Measurements from ENCODE around the gene SV2A. TPM values are rescaled to one million over a fixed set of nuclear protein-coding genes. Genes with fewer than 3 reads are reported as not detected.
"Not testable (repeated sequence)": the region's sequence is repeated elsewhere in the genome, so short reads cannot be mapped to it uniquely, and the experiment has no call there.

The SV2A gene, protein sequence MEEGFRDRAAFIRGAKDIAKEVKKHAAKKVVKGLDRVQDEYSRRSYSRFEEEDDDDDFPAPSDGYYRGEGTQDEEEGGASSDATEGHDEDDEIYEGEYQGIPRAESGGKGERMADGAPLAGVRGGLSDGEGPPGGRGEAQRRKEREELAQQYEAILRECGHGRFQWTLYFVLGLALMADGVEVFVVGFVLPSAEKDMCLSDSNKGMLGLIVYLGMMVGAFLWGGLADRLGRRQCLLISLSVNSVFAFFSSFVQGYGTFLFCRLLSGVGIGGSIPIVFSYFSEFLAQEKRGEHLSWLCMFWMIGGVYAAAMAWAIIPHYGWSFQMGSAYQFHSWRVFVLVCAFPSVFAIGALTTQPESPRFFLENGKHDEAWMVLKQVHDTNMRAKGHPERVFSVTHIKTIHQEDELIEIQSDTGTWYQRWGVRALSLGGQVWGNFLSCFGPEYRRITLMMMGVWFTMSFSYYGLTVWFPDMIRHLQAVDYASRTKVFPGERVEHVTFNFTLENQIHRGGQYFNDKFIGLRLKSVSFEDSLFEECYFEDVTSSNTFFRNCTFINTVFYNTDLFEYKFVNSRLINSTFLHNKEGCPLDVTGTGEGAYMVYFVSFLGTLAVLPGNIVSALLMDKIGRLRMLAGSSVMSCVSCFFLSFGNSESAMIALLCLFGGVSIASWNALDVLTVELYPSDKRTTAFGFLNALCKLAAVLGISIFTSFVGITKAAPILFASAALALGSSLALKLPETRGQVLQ
- 26.9 and 36.8 TPM in 2 replicates for total RNA-seq (2014; rRNA removed; shearing (Covaris generic))

DNA sequence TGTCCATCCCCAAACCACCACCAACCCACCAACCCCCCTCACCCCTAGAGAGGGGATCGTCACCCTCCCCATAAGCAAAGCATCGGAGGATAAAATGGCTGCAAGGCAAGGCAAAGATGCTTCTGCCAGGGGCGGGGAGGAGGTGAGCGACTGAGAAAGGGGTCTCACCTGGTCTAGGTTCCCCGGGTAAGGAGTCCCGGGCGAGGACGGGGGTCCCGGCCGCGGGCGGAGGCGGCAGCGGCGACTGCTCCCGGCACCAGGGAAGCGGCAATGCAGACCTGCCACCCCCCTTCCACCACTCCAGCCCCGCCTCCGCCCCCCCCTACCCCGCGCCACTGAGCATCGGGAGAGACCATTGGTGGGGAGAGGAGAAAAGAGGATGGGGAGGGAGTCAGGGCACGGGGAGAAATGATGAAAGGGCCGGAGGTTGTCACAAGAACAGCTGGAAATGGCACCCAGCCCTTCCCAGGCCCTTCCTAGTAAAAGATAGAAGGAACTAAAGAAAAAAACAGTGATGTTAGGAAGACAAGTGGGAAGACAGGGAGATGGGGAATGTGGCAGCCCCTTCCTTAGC lies at the start of gene SV2A:
Gene SV2A, minus strand, starts transcription at position 274 of the 574 bp plus-strand sequence. CDS start 4,004 bp downstream, outside the sequence.
- peak; percentile 90 for DNase-seq (ENCODE audit: low spot score)
- in situ Hi-C loops (cut with HindIII; ENCODE audit: low sequenced_read_pairs): no loop called here

DNA sequence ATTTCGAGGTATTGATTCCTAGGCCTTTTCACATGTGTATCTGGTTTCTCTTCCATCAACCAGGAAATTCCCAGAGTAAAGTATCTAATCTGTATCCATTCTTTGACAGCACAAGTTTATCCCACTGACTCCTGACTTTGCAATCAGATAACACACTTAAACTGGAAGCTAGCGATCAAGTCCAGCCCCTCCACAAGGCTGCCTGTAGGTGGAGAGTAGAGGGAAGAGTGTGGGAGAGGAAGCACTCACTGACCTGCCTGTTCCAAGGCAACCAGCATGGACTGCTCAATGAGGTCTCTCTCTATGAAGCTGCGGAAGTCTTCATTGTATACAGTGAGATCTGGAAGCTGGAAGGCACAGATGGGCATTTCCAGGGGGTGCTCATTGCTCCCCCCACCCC lies 49.4 kb upstream of the SV2A start:
- in situ Hi-C loops (cut with HindIII; ENCODE audit: low sequenced_read_pairs): no loop called here
- peak; percentile 32 for DNase-seq (ENCODE audit: low spot score)

GRCh38 chr1:149966405-149966804 lies 48.8 kb upstream of the SV2A start:
- in situ Hi-C loops (cut with HindIII; ENCODE audit: low sequenced_read_pairs): no loop called here

DNA sequence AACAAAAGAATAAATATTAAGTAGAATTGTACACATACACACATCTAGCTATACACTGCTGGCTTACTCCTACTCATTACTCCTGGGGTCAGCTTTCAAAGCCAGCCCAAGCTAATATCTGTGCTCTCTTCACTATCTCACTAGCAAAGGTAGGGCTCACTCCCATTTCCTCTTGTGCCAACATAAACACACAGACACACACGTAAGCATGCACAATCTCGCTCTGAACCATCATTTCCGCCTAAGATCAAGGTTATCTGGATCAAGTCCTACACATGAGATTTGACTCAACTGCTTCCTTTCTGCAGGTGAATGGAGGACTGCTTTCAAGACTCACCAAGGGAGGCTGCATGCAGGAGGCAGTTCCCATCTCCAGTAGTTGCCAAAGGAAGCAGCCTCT lies 47.8 kb upstream of the SV2A start:
- DNase-seq (ENCODE audit: low spot score): no peak
- in situ Hi-C loops (cut with HindIII; ENCODE audit: low sequenced_read_pairs): no loop called here

More at GRCh38 chr1:149966405-149966804, 48.8 kb upstream of the SV2A start:
- no peak for DNase-seq (ENCODE audit: low spot score)

- no peak for DNase-seq (ENCODE audit: low spot score)
- in situ Hi-C loops (cut with HindIII; ENCODE audit: low sequenced_read_pairs): no loop called here
These were observed 45.7 kb upstream of the SV2A start for GRCh38 chr1:149963358-149963757.

- DNase-seq (ENCODE audit: low spot score): no peak
- in situ Hi-C loops (cut with HindIII; ENCODE audit: low sequenced_read_pairs): no loop called here
These were observed 45.1 kb upstream of the SV2A start for GRCh38 chr1:149962736-149963135.

DNA sequence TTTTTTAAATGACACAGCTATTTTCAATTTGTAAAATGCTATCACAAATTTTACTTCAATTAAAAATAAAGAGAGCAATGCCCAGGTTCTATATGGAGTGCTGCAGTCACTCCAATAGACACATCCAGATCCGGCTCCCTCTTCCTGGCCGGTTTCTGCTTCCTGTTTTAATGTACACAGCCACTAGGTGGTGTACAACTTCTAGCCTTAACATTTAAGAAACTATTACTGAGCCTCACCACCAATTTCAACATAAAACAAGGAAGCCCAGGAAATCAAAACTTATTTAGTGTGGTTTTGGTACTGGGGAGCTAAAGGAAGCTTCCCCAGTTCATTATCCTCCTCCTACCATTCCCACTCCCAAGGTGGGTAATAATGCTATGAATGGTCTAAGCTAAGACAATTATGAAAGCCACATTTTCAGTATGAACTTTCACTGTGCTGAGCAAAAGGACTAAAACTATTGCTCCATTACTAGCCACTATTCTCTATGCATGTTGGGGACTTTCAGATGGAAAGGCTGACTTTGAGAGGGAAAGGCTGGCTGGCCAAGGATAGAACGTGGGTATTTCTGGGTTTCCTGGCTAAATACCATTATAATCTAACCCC lies 44.5 kb upstream of the SV2A start:
- in situ Hi-C loops (cut with HindIII; ENCODE audit: low sequenced_read_pairs): no loop called here
- DNase-seq (ENCODE audit: low spot score): peak; percentile 85

- DNase-seq (ENCODE audit: low spot score); in situ Hi-C loops (cut with HindIII; ENCODE audit: low sequenced_read_pairs): not testable (repeated sequence)
These were observed 39.9 kb upstream of the SV2A start for GRCh38 chr1:149957548-149957947.

- DNase-seq (ENCODE audit: low spot score): no peak
- in situ Hi-C loops (cut with HindIII; ENCODE audit: low sequenced_read_pairs): no loop called here
These were observed 32.3 kb upstream of the SV2A start for GRCh38 chr1:149949911-149950310.

DNA sequence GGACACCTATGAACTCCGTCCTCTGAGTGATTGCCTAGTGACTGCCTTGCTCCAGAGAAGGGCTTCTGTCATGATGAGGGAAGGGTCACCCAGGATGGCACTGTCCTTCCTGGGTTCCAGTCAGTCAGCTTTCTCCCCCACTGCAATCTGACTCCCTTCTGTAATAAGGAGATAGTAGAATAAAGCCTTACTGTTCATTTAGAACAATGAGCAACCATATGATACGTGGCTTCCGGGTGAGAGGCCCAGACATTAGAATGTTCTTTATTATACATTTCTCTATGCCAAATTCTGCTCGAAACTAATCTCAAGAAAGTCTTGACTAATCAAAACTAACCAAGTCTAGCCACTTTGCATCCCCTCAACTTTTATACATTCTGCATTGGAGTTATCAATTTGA lies 27.6 kb upstream of the SV2A start:
- no peak for DNase-seq (ENCODE audit: low spot score)
- in situ Hi-C loops (cut with HindIII; ENCODE audit: low sequenced_read_pairs): no loop called here

- in situ Hi-C loops (cut with HindIII; ENCODE audit: low sequenced_read_pairs): no loop called here
- no peak for DNase-seq (ENCODE audit: low spot score)
These were observed 25.2 kb upstream of the SV2A start for GRCh38 chr1:149942885-149943284.

DNA sequence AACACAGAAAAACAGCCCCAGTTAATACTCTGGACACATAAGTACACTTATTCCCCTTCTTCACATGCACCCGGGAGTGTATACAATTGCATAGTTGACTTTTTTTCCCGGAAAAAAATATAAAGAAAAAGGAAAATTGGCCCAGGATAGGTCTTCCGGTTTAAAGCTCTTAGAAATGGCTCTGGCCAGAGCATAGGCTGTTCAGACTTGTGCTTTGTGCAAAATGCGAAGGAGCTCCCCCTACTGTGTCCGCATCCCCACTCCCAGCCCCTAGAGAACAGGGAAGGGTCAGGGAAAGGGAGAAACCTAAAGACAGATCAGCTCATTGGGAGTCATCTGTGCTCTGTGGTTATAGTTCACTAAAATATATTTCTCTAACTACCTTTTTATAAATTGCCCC lies 24.6 kb upstream of the SV2A start:
- in situ Hi-C loops (cut with HindIII; ENCODE audit: low sequenced_read_pairs): no loop called here
- DNase-seq (ENCODE audit: low spot score): peak; percentile 53

DNA sequence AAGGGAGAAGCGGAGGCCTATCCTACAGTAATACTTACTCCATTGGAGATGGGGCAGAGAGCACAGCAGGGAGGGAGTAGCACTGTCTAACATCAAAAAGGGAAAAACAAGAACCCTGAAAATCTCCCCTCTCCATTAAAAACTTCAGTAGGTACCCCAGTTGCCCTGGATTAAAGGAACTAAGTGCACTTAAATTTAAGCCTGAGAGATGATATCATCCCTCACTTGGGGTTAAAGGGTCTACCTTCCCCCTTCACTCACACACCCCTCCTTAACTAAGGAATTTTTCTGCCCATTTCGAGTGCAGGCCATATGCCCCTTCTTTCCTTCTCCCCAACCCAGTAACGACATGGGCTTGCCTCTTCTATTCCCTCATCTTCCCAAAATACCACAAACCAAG lies 22.8 kb upstream of the SV2A start:
- in situ Hi-C loops (cut with HindIII; ENCODE audit: low sequenced_read_pairs): no loop called here
- DNase-seq (ENCODE audit: low spot score): no peak

DNA sequence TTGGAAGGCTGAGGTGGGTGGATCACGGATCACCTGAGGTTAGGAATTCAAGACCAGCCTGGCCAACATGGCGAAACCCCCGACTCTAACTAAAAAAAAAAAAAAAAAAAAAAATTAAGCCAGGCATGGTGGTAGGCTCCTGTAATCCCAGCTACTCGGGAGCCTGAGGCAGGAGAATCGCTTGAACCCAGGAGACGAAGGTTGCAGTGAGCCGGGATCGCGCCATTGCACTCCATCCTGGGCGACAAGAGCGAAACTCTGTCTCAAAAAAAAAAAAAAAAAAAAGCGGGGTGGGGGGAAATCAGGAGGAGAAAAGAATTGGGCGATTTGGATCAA lies 21.0 kb upstream of the SV2A start:
- DNase-seq (ENCODE audit: low spot score); in situ Hi-C loops (cut with HindIII; ENCODE audit: low sequenced_read_pairs): not testable (repeated sequence)

DNA sequence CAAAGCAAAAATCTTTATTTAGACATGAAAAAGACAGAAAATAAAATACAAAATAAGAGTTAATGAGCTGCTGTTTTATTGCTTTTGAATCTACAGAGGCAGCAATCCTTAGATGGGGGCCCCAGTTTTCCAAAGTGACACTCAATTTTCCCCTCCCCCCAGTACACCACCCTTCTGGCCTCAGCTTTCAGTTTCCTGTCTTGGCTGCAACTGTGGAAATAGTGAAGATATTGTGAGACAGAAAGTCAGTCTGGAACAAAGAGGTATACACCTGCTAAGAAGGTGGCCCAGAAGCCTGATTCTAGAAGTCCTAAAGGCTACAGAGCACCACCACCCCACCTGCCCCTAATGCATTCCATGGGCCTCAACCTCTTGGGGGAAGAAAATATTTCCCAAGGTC lies 20.1 kb upstream of the SV2A start:
- in situ Hi-C loops (cut with HindIII; ENCODE audit: low sequenced_read_pairs): no loop called here
- no peak for DNase-seq (ENCODE audit: low spot score)

GRCh38 chr1:149936992-149937705 lies 19.5 kb upstream of the SV2A start:
- DNase-seq (ENCODE audit: low spot score): peak; percentile 67
- in situ Hi-C loops (cut with HindIII; ENCODE audit: low sequenced_read_pairs): no loop called here

DNA sequence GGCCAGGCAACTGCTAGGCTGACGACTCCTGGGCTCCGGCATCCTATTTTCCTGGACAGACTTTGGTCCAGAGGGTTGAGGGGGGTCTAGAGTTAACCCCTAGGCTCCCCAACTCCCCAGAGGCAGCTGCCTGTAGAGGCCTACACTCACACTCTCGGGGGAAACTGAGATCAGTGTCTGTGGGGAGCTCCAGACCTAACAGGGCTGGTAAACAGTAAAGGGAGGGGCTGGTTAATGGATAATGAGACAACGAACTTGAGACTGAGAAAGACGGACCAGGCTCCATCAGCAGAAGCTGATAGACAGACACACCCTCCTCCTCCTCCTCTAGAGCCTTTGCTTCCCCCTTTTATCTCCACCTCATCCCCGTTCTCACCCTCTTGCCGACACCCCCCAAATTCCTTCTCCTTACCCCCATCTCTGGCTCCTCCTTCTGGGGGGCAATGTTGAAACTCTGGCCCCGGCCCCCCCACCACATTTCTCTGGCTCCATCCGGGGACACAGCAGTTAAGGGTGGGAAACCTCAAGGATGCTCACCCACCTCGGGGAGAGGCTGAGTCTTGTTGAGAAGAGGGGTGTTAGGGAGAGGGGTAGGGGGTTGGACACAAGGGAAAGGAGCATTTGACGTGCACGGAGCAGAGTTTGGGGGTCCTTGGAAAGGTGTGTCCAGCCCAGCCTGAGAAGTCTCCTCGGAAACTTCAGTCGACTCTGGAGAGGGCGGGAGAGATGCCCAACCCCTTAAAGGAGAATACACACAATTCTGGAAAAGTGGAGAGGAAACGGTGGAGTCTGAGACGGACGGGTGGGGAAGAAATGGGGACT lies 18.7 kb upstream of the SV2A start, which contains the start of gene MTMR11:
Gene MTMR11, minus strand, starts transcription at position 710 of the 822 bp plus-strand sequence. Its CDS starts 232 bp downstream, at position 478.
- DNase-seq (ENCODE audit: low spot score): peak; percentile 61
- in situ Hi-C loops (cut with HindIII; ENCODE audit: low sequenced_read_pairs): no loop called here

DNA sequence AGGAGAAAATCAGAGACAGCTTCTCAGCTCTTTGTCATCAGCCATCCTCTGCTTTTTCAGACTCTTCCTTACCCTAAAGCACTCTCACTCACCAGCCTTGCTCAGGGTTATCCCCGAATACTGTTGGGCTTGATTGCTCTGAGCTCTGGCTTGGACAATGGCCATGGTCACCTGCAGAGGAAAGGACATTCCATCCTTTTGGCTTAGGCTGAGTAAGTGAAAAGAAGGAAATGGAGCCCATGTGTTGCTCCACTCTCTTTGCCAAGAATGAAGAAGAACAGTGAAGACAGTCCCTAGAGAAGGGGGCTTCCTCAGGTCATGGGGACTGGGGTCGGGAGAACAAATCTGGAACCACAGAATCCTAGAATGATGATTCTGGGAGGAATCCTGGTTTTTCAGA lies 16.7 kb upstream of the SV2A start:
- in situ Hi-C loops (cut with HindIII; ENCODE audit: low sequenced_read_pairs): no loop called here

More for the DNA sequence above, 16.7 kb upstream of the SV2A start:
- DNase-seq (ENCODE audit: low spot score): peak; percentile 58
